Coronary artery (tissue), 2 donors: ENCODE results near the gene TSNAX.
A peak's percentile ranks its signal among the peaks of the same experiment; 100 is the strongest.
"Not testable (repeated sequence)": the region's sequence is repeated elsewhere in the genome, so short reads cannot be mapped to it uniquely, and the experiment has no call there.

Source experiments
- DNase-seq: peaks from one replicate; pipeline ENCODE4 v3.0.0-alpha.2; 2017; ENCODE audit warnings: low spot score
- H3K27ac ChIP-seq, 2 donors: fragments of 200-600 bp; sonication (generic); one replicate each; pipeline ENCODE4 v1.5.1; 2016 to 2019
- H3K4me3 ChIP-seq: fragments of 200-600 bp; sonication (generic); 2 replicates; pipeline ENCODE4 v1.5.1; 2016; ENCODE audit warnings: mild to moderate bottlenecking, moderate library complexity
- TF ChIP-seq, protein P1 (sequence below): fragments of 200-600 bp; sonication (generic); IDR thresholded peaks from one replicate; pipeline ENCODE4 v1.5.1; 2019; ENCODE audit warnings: antibody characterized with exemption

TSNAX gene

DNA sequence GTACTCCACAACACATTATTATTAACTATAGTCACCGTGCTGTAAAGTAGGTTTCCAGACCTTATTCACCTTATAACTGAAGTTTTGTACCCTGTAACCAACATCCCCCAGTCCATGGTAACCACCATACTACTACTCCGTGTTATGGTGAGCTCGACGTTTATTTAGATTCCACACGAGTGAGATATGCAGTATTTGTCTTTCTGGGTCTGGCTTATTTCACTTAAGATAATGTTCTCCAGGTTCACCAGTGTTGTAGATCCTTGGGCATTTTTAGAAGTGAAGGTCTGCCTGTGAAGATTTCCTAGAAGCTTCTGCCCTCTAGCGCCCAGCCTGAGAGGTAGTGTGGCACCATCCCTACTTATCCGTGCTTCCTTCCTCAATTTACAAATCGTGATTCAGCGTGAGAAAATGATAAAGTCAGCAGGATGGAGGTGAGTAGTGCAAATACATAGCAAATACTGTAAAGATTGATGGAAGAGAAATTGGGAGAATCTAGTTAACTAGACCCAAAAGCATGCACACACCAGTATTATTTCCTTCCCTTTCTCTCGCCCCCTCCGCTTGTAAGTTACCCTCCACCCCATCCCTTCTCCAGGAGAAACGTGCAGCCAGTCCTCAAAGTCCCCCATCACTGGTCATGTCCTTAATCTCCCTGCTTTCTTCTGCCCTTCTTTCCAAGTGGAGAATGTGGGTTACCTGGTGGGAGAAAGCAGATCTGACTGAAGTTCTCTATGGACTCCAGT, 62.2 kb downstream of the TSNAX start:
- TF ChIP-seq, protein P1, sequence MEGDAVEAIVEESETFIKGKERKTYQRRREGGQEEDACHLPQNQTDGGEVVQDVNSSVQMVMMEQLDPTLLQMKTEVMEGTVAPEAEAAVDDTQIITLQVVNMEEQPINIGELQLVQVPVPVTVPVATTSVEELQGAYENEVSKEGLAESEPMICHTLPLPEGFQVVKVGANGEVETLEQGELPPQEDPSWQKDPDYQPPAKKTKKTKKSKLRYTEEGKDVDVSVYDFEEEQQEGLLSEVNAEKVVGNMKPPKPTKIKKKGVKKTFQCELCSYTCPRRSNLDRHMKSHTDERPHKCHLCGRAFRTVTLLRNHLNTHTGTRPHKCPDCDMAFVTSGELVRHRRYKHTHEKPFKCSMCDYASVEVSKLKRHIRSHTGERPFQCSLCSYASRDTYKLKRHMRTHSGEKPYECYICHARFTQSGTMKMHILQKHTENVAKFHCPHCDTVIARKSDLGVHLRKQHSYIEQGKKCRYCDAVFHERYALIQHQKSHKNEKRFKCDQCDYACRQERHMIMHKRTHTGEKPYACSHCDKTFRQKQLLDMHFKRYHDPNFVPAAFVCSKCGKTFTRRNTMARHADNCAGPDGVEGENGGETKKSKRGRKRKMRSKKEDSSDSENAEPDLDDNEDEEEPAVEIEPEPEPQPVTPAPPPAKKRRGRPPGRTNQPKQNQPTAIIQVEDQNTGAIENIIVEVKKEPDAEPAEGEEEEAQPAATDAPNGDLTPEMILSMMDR: peak; percentile 47
- H3K27ac ChIP-seq: no peak overlapping the region
- DNase-seq: no peak
- H3K4me3 ChIP-seq: no peak overlapping the region

DNA sequence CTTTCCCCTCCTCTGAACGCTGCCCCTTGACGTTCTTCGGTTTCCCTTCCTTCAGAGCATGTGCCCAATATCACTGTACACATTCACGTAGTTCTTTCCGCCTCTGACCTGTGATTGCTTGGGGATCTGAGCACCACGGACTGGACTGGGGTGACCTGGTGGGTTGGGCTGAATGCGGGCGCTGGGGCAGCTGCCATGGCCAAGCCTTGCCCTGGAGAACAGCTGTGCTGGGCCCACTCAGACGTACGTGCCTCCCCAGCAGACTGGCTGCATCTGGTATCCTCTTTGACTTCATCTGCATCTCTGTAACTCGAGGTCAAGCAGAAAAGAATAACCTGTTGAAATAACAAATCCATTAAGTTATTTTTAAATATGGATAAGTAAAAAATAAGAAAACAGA, 63.0 kb downstream of the TSNAX start:
- DNase-seq: no peak
- Histone ChIP-seq H3K27ac (no peak overlapping the region), H3K4me3 (no peak overlapping the region)
- TF ChIP-seq, protein P1: no peak

DNA sequence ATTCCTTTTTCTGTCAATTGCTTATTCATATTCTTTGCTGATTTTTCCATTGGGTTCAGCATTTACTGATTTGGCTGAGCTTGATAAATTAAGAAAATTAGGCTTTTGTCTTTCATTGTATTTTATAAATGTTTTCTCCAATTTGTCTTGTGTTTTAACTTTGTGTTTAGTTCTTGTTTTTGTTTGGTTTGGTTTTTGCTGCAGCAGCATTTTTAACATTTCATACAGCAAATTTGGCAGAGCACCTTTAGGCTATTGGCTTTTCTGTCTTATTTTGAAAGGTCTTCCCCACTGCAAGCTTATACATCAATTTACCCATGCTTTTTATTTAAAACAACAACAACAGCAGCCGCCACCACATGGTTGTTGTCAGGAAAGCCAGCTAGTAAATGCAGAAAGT, 64.3 kb downstream of the TSNAX start:
- DNase-seq: no peak
- Histone ChIP-seq H3K27ac (no peak overlapping the region), H3K4me3 (no peak overlapping the region)
- TF ChIP-seq, protein P1: no peak

DNA sequence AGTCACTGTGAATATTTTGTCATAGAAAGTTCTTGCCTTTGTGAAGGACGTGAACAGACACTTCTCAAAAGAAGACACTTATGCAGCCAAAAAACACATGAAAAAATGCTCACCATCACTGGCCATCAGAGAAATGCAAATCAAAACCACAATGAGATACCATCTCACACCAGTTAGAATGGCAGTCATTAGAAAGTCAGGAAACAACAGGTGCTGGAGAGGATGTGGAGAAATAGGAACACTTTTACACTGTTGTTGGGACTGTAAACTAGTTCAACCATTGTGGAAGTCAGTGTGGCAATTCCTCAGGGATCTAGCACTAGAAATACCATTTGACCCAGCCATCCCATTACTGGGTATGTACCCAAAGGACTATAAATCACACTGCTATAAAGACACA, 64.8 kb downstream of the TSNAX start:
- H3K4me3 ChIP-seq, H3K27ac ChIP-seq, DNase-seq: not testable (repeated sequence)

DNA sequence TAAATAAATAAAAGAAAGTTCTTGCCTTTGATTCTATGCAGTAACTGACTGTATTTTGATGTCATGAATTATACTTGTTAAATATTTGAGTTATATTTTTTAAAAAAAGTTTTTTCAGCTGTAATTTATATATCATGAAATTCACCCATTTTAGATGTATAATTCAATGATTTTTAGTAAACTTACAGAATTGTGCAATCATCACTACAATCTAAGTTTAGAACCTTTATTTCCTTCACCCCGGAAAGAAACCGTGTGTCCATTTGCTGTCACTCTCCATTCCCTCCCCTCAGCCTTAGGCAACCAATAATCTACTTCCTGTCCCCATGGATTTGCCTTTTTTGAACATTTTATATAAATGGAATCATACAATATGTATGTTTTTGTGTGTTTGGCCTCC, 65.7 kb downstream of the TSNAX start:
- TF ChIP-seq, protein P1: no peak
- Histone ChIP-seq H3K4me3 (no peak overlapping the region), H3K27ac (no peak overlapping the region)
- DNase-seq: no peak

DNA sequence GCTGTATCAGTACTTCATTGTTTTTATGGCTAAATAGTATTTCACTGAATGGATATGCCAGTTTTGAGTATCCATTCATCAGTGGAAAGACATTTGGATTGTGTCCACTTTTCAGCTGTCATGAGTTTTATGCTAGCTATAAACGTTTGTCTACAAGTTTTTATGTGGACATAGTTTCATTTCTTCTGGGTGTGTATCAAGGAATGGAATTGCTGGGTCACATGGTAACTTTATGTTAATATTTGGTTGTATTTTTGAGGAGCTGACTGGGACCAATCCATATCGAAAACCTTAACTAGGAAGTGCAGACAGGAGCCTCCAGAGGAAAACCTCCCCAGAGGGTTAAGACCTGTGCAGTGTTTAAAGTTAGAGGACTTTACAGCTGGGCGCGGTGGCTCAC, 66.3 kb downstream of the TSNAX start:
- no peak overlapping the region for H3K27ac ChIP-seq
- no peak overlapping the region for H3K4me3 ChIP-seq
- TF ChIP-seq, protein P1: no peak
- no peak for DNase-seq

DNA sequence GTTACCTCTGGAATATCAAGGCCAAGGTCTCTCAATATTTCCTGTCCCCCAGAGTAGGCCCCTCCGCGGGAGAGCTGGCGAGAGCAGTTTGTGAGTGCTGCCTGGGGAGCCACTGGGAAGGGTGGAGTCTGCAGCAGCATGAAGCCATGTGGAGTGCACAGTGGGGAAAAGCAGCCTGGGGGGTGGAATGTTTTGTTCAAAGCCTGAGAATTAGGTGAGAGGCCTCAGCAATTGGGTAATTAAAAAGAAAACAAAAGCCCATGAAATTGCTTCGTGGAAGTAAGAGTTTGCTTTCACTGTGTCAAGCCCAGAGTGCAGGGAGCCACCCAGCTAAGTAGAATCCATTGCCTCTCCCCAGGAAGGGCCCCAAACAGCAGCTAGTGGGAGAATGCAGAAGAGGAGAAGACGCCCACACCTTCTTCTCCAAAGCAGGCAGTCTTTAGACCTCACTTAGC, 67.9 kb downstream of the TSNAX start:
- Histone ChIP-seq H3K4me3 (no peak overlapping the region), H3K27ac (no peak overlapping the region)
- no peak for DNase-seq
- TF ChIP-seq, protein P1: no peak
